Measurements from ENCODE around the gene DOP1B.
"Not testable (repeated sequence)": the region's sequence is repeated elsewhere in the genome, so short reads cannot be mapped to it uniquely, and the experiment has no call there.

DOP1B gene

GRCh38 chr21:36174780-36175179 lies 18.2 kb downstream of the DOP1B start:
- DNase-seq = no peak

GRCh38 chr21:36175771-36176565 lies 19.3 kb downstream of the DOP1B start:
- DNase-seq = no peak

GRCh38 chr21:36178349-36178748 lies 21.7 kb downstream of the DOP1B start:
- DNase-seq = no peak

GRCh38 chr21:36179145-36179544 lies 22.5 kb downstream of the DOP1B start:
- no peak for DNase-seq

GRCh38 chr21:36180963-36181362 lies 24.3 kb downstream of the DOP1B start:
- no peak for DNase-seq

- DNase-seq = no peak
These were observed 26.6 kb downstream of the DOP1B start for GRCh38 chr21:36183144-36183795.

GRCh38 chr21:36184545-36184944 lies 27.9 kb downstream of the DOP1B start:
- no peak for DNase-seq

GRCh38 chr21:36185523-36185922 lies 28.9 kb downstream of the DOP1B start:
- DNase-seq = no peak

GRCh38 chr21:36186081-36186480 lies 29.5 kb downstream of the DOP1B start:
- no peak for DNase-seq

GRCh38 chr21:36186506-36187399 lies 30.1 kb downstream of the DOP1B start:
- no peak for DNase-seq

- no peak for DNase-seq
These were observed 31.6 kb downstream of the DOP1B start for GRCh38 chr21:36188081-36188681.

- no peak for DNase-seq
These were observed 32.3 kb downstream of the DOP1B start for GRCh38 chr21:36188937-36189336.

- no peak for DNase-seq
These were observed 34.1 kb downstream of the DOP1B start for GRCh38 chr21:36190736-36191135.

GRCh38 chr21:36193200-36193599 lies 36.6 kb downstream of the DOP1B start:
- no peak for DNase-seq

- DNase-seq = no peak
These were observed 37.4 kb downstream of the DOP1B start for GRCh38 chr21:36194024-36194423.

GRCh38 chr21:36195613-36196012 lies 39.0 kb downstream of the DOP1B start:
- DNase-seq = no peak

GRCh38 chr21:36199021-36199420 lies 42.4 kb downstream of the DOP1B start:
- DNase-seq = no peak

GRCh38 chr21:36199575-36199974 lies 43.0 kb downstream of the DOP1B start:
- DNase-seq = not testable (repeated sequence)

- DNase-seq = no peak
These were observed 43.5 kb downstream of the DOP1B start for GRCh38 chr21:36200081-36200561.

- DNase-seq = no peak
These were observed 46.3 kb downstream of the DOP1B start for GRCh38 chr21:36202726-36203602.

- peak; percentile 51 for DNase-seq
These were observed 46.9 kb downstream of the DOP1B start for GRCh38 chr21:36203603-36203889.

GRCh38 chr21:36204980-36205379 lies 48.4 kb downstream of the DOP1B start:
- DNase-seq = no peak

Measured in activated naive CD4-positive, alpha-beta T cell treated with anti-CD3 and anti-CD28 coated beads, Interleukin-2, amount 50 U/mL, for 16 hours (primary cell).